AG04449 (cell line): Measurements from ENCODE around the gene LAMB4.

Experiments
- CTCF ChIA-PET: fragments of 350-600 bp; formaldehyde crosslinking; extraction: SDS; loops from one replicate; lab custom pipeline; 2021; ENCODE audit warnings: antibody characterized with exemption; lab: Yijun Ruan, JAX
- POLR2A ChIA-PET: fragments of 400-600, 350-600 bp; formaldehyde crosslinking; extraction: SDS; loops from one replicate; lab custom pipeline; 2020; ENCODE audit warnings: antibody characterized with exemption, inconsistent platforms; lab: Yijun Ruan, JAX
- DNase-seq: peaks from one replicate; pipeline ENCODE4 v3.0.0-alpha.2; 2010; ENCODE audit warnings: low read depth, low spot score
- H3K4me3 ChIP-seq: 2 replicates; pipeline ENCODE4 v1.5.1; 2011; ENCODE audit warnings: low read depth, mild to moderate bottlenecking, control low read depth, low read length
- CTCF ChIP-seq: IDR thresholded peaks from one replicate; pipeline ENCODE4 v1.5.1; 2011; ENCODE audit warnings: mild to moderate bottlenecking, moderate library complexity, low read length, control low read depth, inconsistent platforms; ENCODE audit not compliant: insufficient read depth; ENCODE audit errors: missing control alignments

LAMB4 gene

GRCh38 chr7:108008827-108009226, 121.3 kb downstream of the LAMB4 start:
- ChIA-PET POLR2A (no interaction called here), CTCF (no interaction called here)
- TF ChIP-seq CTCF = no peak
- no peak for DNase-seq
- no peak overlapping the region for H3K4me3 ChIP-seq

GRCh38 chr7:108008240-108008639, 121.9 kb downstream of the LAMB4 start:
- DNase-seq = no peak
- POLR2A ChIA-PET = no interaction called here
- CTCF ChIA-PET = no interaction called here
- TF ChIP-seq CTCF = no peak
- H3K4me3 ChIP-seq = no peak overlapping the region

- no peak for TF ChIP-seq CTCF
- ChIA-PET POLR2A (no interaction called here), CTCF (no interaction called here)
- H3K4me3 ChIP-seq = no peak overlapping the region
- DNase-seq = no peak
Measured at GRCh38 chr7:108007762-108008161, 122.4 kb downstream of the LAMB4 start.

GRCh38 chr7:108007261-108007660, 122.9 kb downstream of the LAMB4 start:
- POLR2A ChIA-PET = no interaction called here
- DNase-seq = no peak
- no peak overlapping the region for H3K4me3 ChIP-seq
- CTCF ChIA-PET = no interaction called here
- no peak for TF ChIP-seq CTCF

- ChIA-PET CTCF (interaction anchor here (1.1 to 5.8 kb wide), 5 partner anchors 8 to 140 kb away, joined by 3 to 32 read pairs (median 6); no protein-coding TSS in a partner anchor), POLR2A (interaction anchor here (0.7 to 2.9 kb wide), 2 partner anchors 10 to 56 kb away, joined by 3 to 12 read pairs; no protein-coding TSS in a partner anchor)
Measured at GRCh38 chr7:108004220-108005142, 125.7 kb downstream of the LAMB4 start.

More at GRCh38 chr7:108004220-108005142, 125.7 kb downstream of the LAMB4 start:
- no peak for TF ChIP-seq CTCF
- DNase-seq = no peak
- H3K4me3 ChIP-seq = no peak overlapping the region; the same call in 1 of the 2 replicates
